H1 (cell line): Measurements from ENCODE around the gene PCDHB16. TPM values are rescaled to one million over a fixed set of nuclear protein-coding genes. Genes with fewer than 3 reads are reported as not detected.
"Not testable (repeated sequence)": the region's sequence is repeated elsewhere in the genome, so short reads cannot be mapped to it uniquely, and the experiment has no call there.

Source experiments
- CTCF ChIA-PET: fragments of 300-600 bp; sonication (Branson Sonifier 250); formaldehyde crosslinking; loops from one replicate; lab custom pipeline; 2021; ENCODE audit not compliant: partially characterized antibody; lab: Charles Lee
- POLR2A ChIA-PET: fragments of 300-600 bp; sonication (Branson Sonifier 250); formaldehyde crosslinking; loops from one replicate; lab custom pipeline; 2021; ENCODE audit warnings: inconsistent platforms; ENCODE audit not compliant: partially characterized antibody; lab: Charles Lee
- DNase-seq, 2 experiments: peaks; one replicate each; pipeline versions ENCODE4 v3.0.0 to v3.0.0-alpha.2; 2010 to 2022; ENCODE audit warnings: low spot score in 2 of 2, low read depth in 1 of 2, mixed read lengths in 1 of 2
- FAIRE-seq: peaks from 2 replicates; lab custom pipeline; 2011; peaks lifted over from hg19 to GRCh38; lab: Jason Lieb, UNC
- H2AFZ ChIP-seq: 2 replicates; pipeline ENCODE4 v1.8.1; 2012; ENCODE audit warnings: low read length, inconsistent platforms
- H2AK5ac ChIP-seq: 2 replicates; pipeline ENCODE4 v1.6.1; 2013; ENCODE audit warnings: low read depth, low read length
- H2BK120ac ChIP-seq: replicated peaks from 2 replicates; pipeline ENCODE3; 2013; ENCODE audit warnings: low read depth, low read length, inconsistent platforms
- H2BK12ac ChIP-seq: 2 replicates; pipeline ENCODE4 v1.6.1; 2013; ENCODE audit warnings: low read depth, low read length
- H2BK15ac ChIP-seq: 2 replicates; pipeline ENCODE4 v1.6.1; 2013; ENCODE audit warnings: low read length
- H2BK20ac ChIP-seq: 2 replicates; pipeline ENCODE4 v1.6.1; 2013; ENCODE audit warnings: low read length
- H2BK5ac ChIP-seq: 2 replicates; pipeline ENCODE4 v1.6.1; 2013; ENCODE audit warnings: low read depth, low read length
- H3K14ac ChIP-seq: 2 replicates; pipeline ENCODE4 v1.6.1; 2013; ENCODE audit warnings: inconsistent platforms; ENCODE audit not compliant: insufficient read length
- H3K18ac ChIP-seq: 2 replicates; pipeline ENCODE4 v1.6.1; 2013; ENCODE audit warnings: low read length; ENCODE audit errors: extremely low read depth
- H3K23ac ChIP-seq: 2 replicates; pipeline ENCODE4 v1.6.1; 2013; ENCODE audit warnings: inconsistent platforms; ENCODE audit not compliant: insufficient read length
- H3K23me2 ChIP-seq: 2 replicates; pipeline ENCODE4 v1.6.1; 2013; ENCODE audit warnings: low read depth, low read length
- H3K27ac ChIP-seq: 2 replicates; pipeline ENCODE4 v1.6.1; 2011; ENCODE audit warnings: low read depth, low read length, inconsistent platforms
- H3K27me3 ChIP-seq, 4 experiments: replicated peaks in 1 of 4; 1 replicate in 1 of 4; 2 replicates in 3 of 4; pipeline versions ENCODE4 v1.6.1 to v1.8.1; 2011 to 2013; ENCODE audit warnings: low read length in 3 of 4, mild to moderate bottlenecking in 3 of 4, inconsistent platforms in 2 of 4, mixed read lengths in 2 of 4, moderate library complexity in 1 of 4; ENCODE audit not compliant: control insufficient read depth in 3 of 4, insufficient read depth in 3 of 4; ENCODE audit errors: extremely low read depth in 1 of 4
- H3K36me3 ChIP-seq, 4 experiments: 2 replicates each; pipeline versions ENCODE4 v1.6.1 to v1.8.1; 2011 to 2013; ENCODE audit warnings: mild to moderate bottlenecking in 4 of 4, low read length in 3 of 4, moderate library complexity in 2 of 4, control low read depth in 1 of 4, inconsistent platforms in 1 of 4; ENCODE audit not compliant: insufficient read depth in 4 of 4, control insufficient read depth in 2 of 4
- H3K4ac ChIP-seq: replicated peaks from 2 replicates; pipeline ENCODE3; 2013; ENCODE audit warnings: low read length, low read depth, mixed read lengths, inconsistent platforms; ENCODE audit not compliant: insufficient read length
- H3K4me1 ChIP-seq, 4 experiments: replicated peaks in 1 of 4; 1 replicate in 1 of 4; 2 replicates in 3 of 4; pipeline versions ENCODE4 v1.6.1 to v1.8.1; 2011 to 2013; ENCODE audit warnings: low read length in 3 of 4, inconsistent platforms in 2 of 4, mixed read lengths in 1 of 4; ENCODE audit not compliant: insufficient read depth in 4 of 4, control insufficient read depth in 3 of 4
- H3K4me2 ChIP-seq, 2 experiments: 2 replicates each; pipeline versions ENCODE4 v1.6.1 to v1.8.1; 2011 to 2013; ENCODE audit warnings: low read depth in 2 of 2, low read length in 2 of 2, control low read depth in 1 of 2, inconsistent platforms in 1 of 2, mild to moderate bottlenecking in 1 of 2; ENCODE audit not compliant: insufficient read depth in 1 of 2
- H3K4me3 ChIP-seq, 4 experiments: fragments of 200-600, 300-600 bp in 1 of 4; sonication (generic), shearing (Covaris generic), sonication (Bioruptor Twin) in 1 of 4; 2 replicates each; pipeline versions ENCODE4 v1.5.1 to v1.8.1; 2011 to 2016; ENCODE audit warnings: low read length in 4 of 4, low read depth in 3 of 4, control low read depth in 2 of 4, inconsistent platforms in 2 of 4, mild to moderate bottlenecking in 2 of 4, mixed read lengths in 1 of 4, moderate library complexity in 1 of 4; ENCODE audit not compliant: insufficient read depth in 2 of 4; ENCODE audit errors: extremely low read depth in 1 of 4
- H3K56ac ChIP-seq: replicated peaks from 2 replicates; pipeline ENCODE3; 2013; ENCODE audit warnings: low read depth, mild to moderate bottlenecking, mixed read lengths, low read length, inconsistent platforms; ENCODE audit not compliant: insufficient read length
- H3K79me1 ChIP-seq: 2 replicates; pipeline ENCODE4 v1.6.1; 2013; ENCODE audit warnings: low read depth, low read length, control low read depth
- H3K79me2 ChIP-seq, 2 experiments: 2 replicates each; pipeline versions ENCODE4 v1.6.1 to v1.8.1; 2012 to 2013; ENCODE audit warnings: low read length in 2 of 2, mild to moderate bottlenecking in 2 of 2, inconsistent platforms in 1 of 2; ENCODE audit not compliant: insufficient read depth in 2 of 2, control insufficient read depth in 1 of 2
- H3K9ac ChIP-seq, 4 experiments: replicated peaks in 1 of 4; 1 replicate in 1 of 4; 2 replicates in 3 of 4; pipeline versions ENCODE4 v1.6.1 to v1.8.1; 2011 to 2013; ENCODE audit warnings: low read depth in 3 of 4, low read length in 3 of 4, control low read depth in 2 of 4, mild to moderate bottlenecking in 2 of 4, moderate library complexity in 2 of 4, inconsistent platforms in 1 of 4; ENCODE audit errors: extremely low read depth in 1 of 4
- H3K9me3 ChIP-seq, 2 experiments: 2 replicates each; pipeline versions ENCODE4 v1.6.1 to v1.8.1; 2012 to 2013; ENCODE audit warnings: mild to moderate bottlenecking in 2 of 2, moderate library complexity in 2 of 2, control low read depth in 1 of 2, inconsistent platforms in 1 of 2, low read depth in 1 of 2, low read length in 1 of 2, mixed read lengths in 1 of 2; ENCODE audit not compliant: insufficient read depth in 2 of 2
- H4K20me1 ChIP-seq, 2 experiments: replicated peaks in 1 of 2; 2 replicates each; pipeline versions ENCODE3 to v1.8.1; 2011 to 2013; ENCODE audit warnings: inconsistent platforms in 2 of 2, low read length in 2 of 2, mild to moderate bottlenecking in 1 of 2; ENCODE audit not compliant: insufficient read depth in 2 of 2, control insufficient read depth in 1 of 2
- H4K5ac ChIP-seq: 2 replicates; pipeline ENCODE4 v1.6.1; 2013; ENCODE audit warnings: low read length, low read depth, mixed read lengths, inconsistent platforms; ENCODE audit not compliant: insufficient read length
- H4K8ac ChIP-seq: 2 replicates; pipeline ENCODE4 v1.8.0; 2013; ENCODE audit warnings: mild to moderate bottlenecking, moderate library complexity, low read length, inconsistent platforms; ENCODE audit not compliant: insufficient read depth; ENCODE audit errors: extremely low read depth
- H4K91ac ChIP-seq: replicated peaks from 2 replicates; pipeline ENCODE3; 2013; ENCODE audit warnings: low read length, mixed read lengths, inconsistent platforms; ENCODE audit not compliant: insufficient read length
- WGBS, 2 experiments: shearing (Covaris generic) in 1 of 2; methylation state at CpG; one replicate each; pipeline versions ENCODE4 v1.1.6 to v1.1.7; 2013 to 2015; ENCODE audit warnings: low lambda C conversion rate in 2 of 2, mixed read lengths in 2 of 2, inconsistent platforms in 1 of 2, low coverage in 1 of 2, missing lambda C conversion rate in 1 of 2; ENCODE audit not compliant: insufficient replicate concordance in 2 of 2, insufficient coverage in 1 of 2, insufficient read length in 1 of 2; ENCODE audit errors: extremely low coverage in 1 of 2, missing lambda C conversion rate in 1 of 2; 5-methylcytosine and 5-hydroxymethylcytosine counted together
- polyA plus RNA-seq, 7 experiments: library from polyadenylated mRNA; depleted of rRNA in 3 of 7; stranded (reverse) in 5 of 7; unstranded in 2 of 7; fragments of >200 nt in 5 of 7; fragments of 200-250 nt in 2 of 7; gene quantifications; 1 replicate in 5 of 7; 2 replicates in 1 of 7; 4 replicates in 1 of 7; pipeline versions ENCODE4 v1.2.1 to v1.2.3, GENCODE V29; 2011 to 2013; ENCODE audit warnings: missing spikeins in 2 of 7, mixed read lengths in 2 of 7
- total RNA-seq: library from RNA; stranded (reverse); fragmentation: NEBNext Ultra II Directional; extraction: Animal tissue kit (Norgen Biotek cat#: 25700); gene quantifications from 2 replicates; pipeline ENCODE4 v1.2.1, GENCODE V29; 2021

PCDHB16 gene
- total and polyA plus RNA-seq, 2 of the 8 experiments (the other 6 are each of a cell fraction or from before 2014, with no cell fraction given): 2.2 to 5.2 TPM

GRCh38 chr5:141151632-141152031 is 30.6 kb upstream of the PCDHB16 start:
- H2BK15ac ChIP-seq, H3K36me3 ChIP-seq, H2AFZ ChIP-seq, POLR2A ChIA-PET, FAIRE-seq, H3K4me3 ChIP-seq, H3K4ac ChIP-seq, H3K4me2 ChIP-seq, H4K20me1 ChIP-seq, H3K79me1 ChIP-seq, H2AK5ac ChIP-seq, H3K27ac ChIP-seq, H3K79me2 ChIP-seq, H3K18ac ChIP-seq, H3K23ac ChIP-seq, H2BK12ac ChIP-seq, H3K23me2 ChIP-seq, H2BK120ac ChIP-seq, H4K5ac ChIP-seq, DNase-seq, H2BK5ac ChIP-seq, H3K14ac ChIP-seq, H4K91ac ChIP-seq, H3K9ac ChIP-seq, H3K56ac ChIP-seq, H4K8ac ChIP-seq, H2BK20ac ChIP-seq, H3K27me3 ChIP-seq, H3K4me1 ChIP-seq: not testable (repeated sequence)
- peaks cover 5 to 11% of the 10 kb centered on the region in 2 experiments; a peak in 2 of 4 replicates for H3K9me3 ChIP-seq
- WGBS, 2 experiments: 95% methylated on average over 26 of the region's 41 CpGs; no CpG with 5 or more reads in 1 of the 2 experiments
- CTCF ChIA-PET: interaction anchor here (1.4 kb wide), 1 partner anchor 57 kb away, joined by 3 read pairs; the partner anchor contains the start of gene PCDHB2

- H3K27ac ChIP-seq, H3K4ac ChIP-seq, H4K20me1 ChIP-seq, H2BK15ac ChIP-seq, H2BK120ac ChIP-seq, H3K79me1 ChIP-seq, DNase-seq, H3K27me3 ChIP-seq, H3K4me2 ChIP-seq, H3K4me1 ChIP-seq, H4K8ac ChIP-seq, H2AFZ ChIP-seq, H3K9ac ChIP-seq, H4K91ac ChIP-seq, H2BK5ac ChIP-seq, H3K18ac ChIP-seq, H3K56ac ChIP-seq, H3K23ac ChIP-seq, FAIRE-seq, H3K14ac ChIP-seq, H2AK5ac ChIP-seq, H3K79me2 ChIP-seq, H2BK12ac ChIP-seq, H2BK20ac ChIP-seq, H4K5ac ChIP-seq, H3K4me3 ChIP-seq, POLR2A ChIA-PET, H3K36me3 ChIP-seq, H3K23me2 ChIP-seq: not testable (repeated sequence)
- CTCF ChIA-PET: interaction anchor here (0.6 to 5.2 kb wide), 6 partner anchors 13 to 457 kb away, joined by 3 to 48 read pairs (median 6); partner anchors contain the start of genes PCDHB16, PCDHB2 and PCDHB5
- peaks cover 5 to 11% of the 10 kb centered on the region in 2 experiments; a peak in 2 of 4 replicates for H3K9me3 ChIP-seq
- WGBS, 2 experiments: 96% methylated on average over 8 of the region's 36 CpGs; no CpG with 5 or more reads in 1 of the 2 experiments
These were observed 30.1 kb upstream of the PCDHB16 start for GRCh38 chr5:141152096-141152495.
